IMR-90 (cell line): Measurements from ENCODE around the gene ADPRHL1. TPM values are rescaled to one million over a fixed set of nuclear protein-coding genes. Genes with fewer than 3 reads are reported as not detected.
A peak's percentile ranks its signal among the peaks of the same experiment; 100 is the strongest.

Experiments
- ATAC-seq: fragments of 200-7000 bp; cut with Tn5 transposase; 2 replicates; pipeline ENCODE4 v1.9.1; 2020; ENCODE audit warnings: low read depth, mild to moderate bottlenecking, moderate library complexity
- BruUV-seq: library from RNA; stranded (reverse); fragments of 400-500 nt; replicated peaks from 2 replicates; lab custom pipeline; 2021; lab: Mats Ljungman, UMichigan
- CTCF ChIA-PET: fragments of 300-600 bp; formaldehyde crosslinking; extraction: SDS; loops from one replicate; lab custom pipeline; 2021; ENCODE audit warnings: antibody characterized with exemption; lab: Yijun Ruan, JAX
- POLR2A ChIA-PET: fragments of 300-600 bp; sonication (Branson Sonifier 250); formaldehyde crosslinking; loops from one replicate; lab custom pipeline; 2022; ENCODE audit warnings: antibody characterized with exemption; ENCODE audit not compliant: unreplicated experiment; lab: Charles Lee
- DNase-seq: peaks from one replicate; pipeline ENCODE4 v3.0.0; 2013
- H2AFZ ChIP-seq: replicated peaks from 2 replicates; pipeline ENCODE3; 2013; ENCODE audit warnings: low read length, mild to moderate bottlenecking; ENCODE audit not compliant: poor library complexity
- H2AK5ac ChIP-seq: 2 replicates; pipeline ENCODE4 v1.6.1; 2013; ENCODE audit warnings: low read depth, low read length, inconsistent platforms
- H2AK9ac ChIP-seq: replicated peaks from 2 replicates; pipeline ENCODE3; 2013; ENCODE audit warnings: mild to moderate bottlenecking, low read depth, low read length, moderate library complexity; ENCODE audit not compliant: poor library complexity
- H2BK120ac ChIP-seq: 2 replicates; pipeline ENCODE4 v1.6.1; 2013; ENCODE audit warnings: low read depth, low read length, inconsistent platforms
- H2BK15ac ChIP-seq: 3 replicates; pipeline ENCODE4 v1.6.1; 2013; ENCODE audit warnings: low read depth, low read length, inconsistent platforms
- H2BK20ac ChIP-seq: 2 replicates; pipeline ENCODE4 v1.6.1; 2013; ENCODE audit warnings: low read depth, mild to moderate bottlenecking, inconsistent platforms, low read length, moderate library complexity
- H2BK5ac ChIP-seq: 2 replicates; pipeline ENCODE4 v1.6.1; 2013; ENCODE audit warnings: mild to moderate bottlenecking, low read depth, low read length, inconsistent platforms; ENCODE audit not compliant: poor library complexity, severe bottlenecking
- H3K14ac ChIP-seq: replicated peaks from 2 replicates; pipeline ENCODE4 v1.6.1; 2013; ENCODE audit warnings: low read depth, low read length, inconsistent platforms
- H3K18ac ChIP-seq: 2 replicates; pipeline ENCODE4 v1.6.1; 2013; ENCODE audit warnings: low read depth, low read length, control low read depth
- H3K23ac ChIP-seq: 2 replicates; pipeline ENCODE4 v1.6.1; 2013; ENCODE audit warnings: low read depth, low read length, inconsistent platforms
- H3K27ac ChIP-seq: 2 replicates; pipeline ENCODE4 v1.5.1; 2013; ENCODE audit warnings: mild to moderate bottlenecking, control low read depth, low read length; ENCODE audit not compliant: insufficient read depth
- H3K27me3 ChIP-seq: 2 replicates; pipeline ENCODE4 v1.6.1; 2013; ENCODE audit warnings: low read length; ENCODE audit not compliant: control insufficient read depth, insufficient read depth
- H3K36me3 ChIP-seq: 2 replicates; pipeline ENCODE4 v1.6.1; 2013; ENCODE audit warnings: low read length, mixed read lengths; ENCODE audit not compliant: control insufficient read depth, insufficient read depth
- H3K4ac ChIP-seq: 2 replicates; pipeline ENCODE4 v1.6.1; 2013; ENCODE audit warnings: low read depth, low read length, inconsistent platforms
- H3K4me1 ChIP-seq: 2 replicates; pipeline ENCODE4 v1.6.1; 2013; ENCODE audit warnings: low read length, mixed read lengths; ENCODE audit not compliant: control insufficient read depth, insufficient read depth
- H3K4me2 ChIP-seq: 2 replicates; pipeline ENCODE4 v1.6.1; 2013; ENCODE audit warnings: low read depth, mild to moderate bottlenecking, control low read depth, low read length, moderate library complexity
- H3K4me3 ChIP-seq: 2 replicates; pipeline ENCODE4 v1.5.1; 2013; ENCODE audit warnings: low read depth, mild to moderate bottlenecking, control low read depth, low read length, moderate library complexity; ENCODE audit not compliant: insufficient read depth
- H3K56ac ChIP-seq: 2 replicates; pipeline ENCODE4 v1.6.1; 2013; ENCODE audit warnings: low read length, inconsistent platforms; ENCODE audit not compliant: insufficient read depth; ENCODE audit errors: extremely low read depth
- H3K79me1 ChIP-seq, 2 experiments: 2 replicates each; pipeline ENCODE4 v1.6.1; 2013; ENCODE audit warnings: low read length in 2 of 2, inconsistent platforms in 1 of 2, low read depth in 1 of 2
- H3K9ac ChIP-seq: 2 replicates; pipeline ENCODE4 v1.6.1; 2013; ENCODE audit warnings: low read depth, low read length, control low read depth
- H3K9me1 ChIP-seq: 2 replicates; pipeline ENCODE4 v1.6.1; 2013; ENCODE audit warnings: low read length, inconsistent platforms; ENCODE audit not compliant: insufficient read depth
- H3K9me3 ChIP-seq: 2 replicates; pipeline ENCODE4 v1.6.1; 2013; ENCODE audit warnings: low read length; ENCODE audit not compliant: control insufficient read depth, insufficient read depth
- H4K20me1 ChIP-seq: 2 replicates; pipeline ENCODE4 v1.6.1; 2013; ENCODE audit warnings: low read length, inconsistent platforms; ENCODE audit not compliant: insufficient read depth
- H4K5ac ChIP-seq: 2 replicates; pipeline ENCODE4 v1.6.1; 2013; ENCODE audit warnings: mild to moderate bottlenecking, low read depth, low read length, control low read depth
- H4K8ac ChIP-seq, 2 experiments: 2 replicates each; pipeline ENCODE4 v1.6.1; 2013; ENCODE audit warnings: low read depth in 2 of 2, low read length in 2 of 2, control low read depth in 1 of 2, inconsistent platforms in 1 of 2
- H4K91ac ChIP-seq: 2 replicates; pipeline ENCODE4 v1.6.1; 2013; ENCODE audit warnings: low read depth, low read length, inconsistent platforms; ENCODE audit not compliant: insufficient read depth
- BHLHE40 ChIP-seq: fragments of 150-350 bp; IDR thresholded peaks from 2 replicates; pipeline ENCODE4 v1.6.1; 2016; ENCODE audit warnings: mild to moderate bottlenecking, low read depth, low read length
- CEBPB ChIP-seq: IDR thresholded peaks from 2 replicates; pipeline ENCODE4 v1.6.1; 2012; ENCODE audit warnings: low read depth, low read length, improper control_type of control experiment
- CHD1 ChIP-seq: IDR thresholded peaks from 2 replicates; pipeline ENCODE4 v1.6.1; 2012; ENCODE audit warnings: low read depth, low read length, improper control_type of control experiment
- CTCF ChIP-seq: conservative IDR thresholded peaks from 2 replicates; pipeline ENCODE4 v1.5.1; 2012; ENCODE audit warnings: mild to moderate bottlenecking, low read depth, low read length, improper control_type of control experiment
- ELK1 ChIP-seq: fragments of 150-350 bp; IDR thresholded peaks from 2 replicates; pipeline ENCODE4 v1.6.1; 2016; ENCODE audit warnings: low read depth, mild to moderate bottlenecking, low read length, moderate library complexity, borderline replicate concordance
- FOS ChIP-seq: fragments of 150-350 bp; IDR thresholded peaks from 2 replicates; pipeline ENCODE4 v1.6.1; 2016; ENCODE audit warnings: low read depth, low read length
- MAFK ChIP-seq: IDR thresholded peaks from 2 replicates; pipeline ENCODE4 v1.6.1; 2012; ENCODE audit warnings: low read depth, low read length, improper control_type of control experiment
- MAZ ChIP-seq: IDR thresholded peaks from 2 replicates; pipeline ENCODE4 v1.6.1; 2012; ENCODE audit warnings: low read depth, mild to moderate bottlenecking, low read length, improper control_type of control experiment, moderate library complexity, borderline replicate concordance
- NFE2L2 ChIP-seq: fragments of 150-350 bp; IDR thresholded peaks from 2 replicates; pipeline ENCODE4 v1.6.1; 2016; ENCODE audit warnings: low read depth, mild to moderate bottlenecking, low read length
- POLR2A ChIP-seq: IDR thresholded peaks from 2 replicates; pipeline ENCODE4 v1.6.1; 2012; ENCODE audit warnings: mild to moderate bottlenecking, low read depth, low read length
- SMC3 ChIP-seq: fragments of 150-350 bp; IDR thresholded peaks from 2 replicates; pipeline ENCODE4 v1.6.1; 2016; ENCODE audit warnings: low read depth, mild to moderate bottlenecking, antibody characterized with exemption, low read length, moderate library complexity
- WGBS, 2 experiments: methylation state at CpG; one replicate each; pipeline versions ENCODE4 v1.1.5 to v1.1.7; 2013; ENCODE audit warnings: missing lambda C conversion rate in 2 of 2; ENCODE audit not compliant: insufficient read length in 1 of 2; ENCODE audit errors: extremely low coverage in 2 of 2; 5-methylcytosine and 5-hydroxymethylcytosine counted together
- dilution Hi-C: fragments of 300-500 bp; cut with HindIII; formaldehyde crosslinking; loops from one replicate; pipeline ENCODE4 v1.14.3; 2018; ENCODE audit warnings: low sequenced_read_pairs; ENCODE audit not compliant: unreplicated experiment
- in situ Hi-C: fragments of 300-500 bp; cut with MboI; formaldehyde crosslinking; loops from 3 replicates; pipeline ENCODE4 v1.14.3; 2019; ENCODE audit warnings: low sequenced_read_pairs, inconsistent platforms, mixed read lengths
- intact Hi-C: fragments of 100-400 bp; cut with micrococcal nuclease; formaldehyde crosslinking; loops from 2 replicates; pipeline ENCODE4 v1.10.0; 2022
- polyA plus RNA-seq, 3 experiments: library from polyadenylated mRNA; depleted of rRNA; stranded (reverse); fragments of >200 nt; gene quantifications; 2 replicates each; pipeline ENCODE4 v1.2.3, GENCODE V29; 2012; ENCODE audit warnings: low replicate concordance in 1 of 3
- total RNA-seq: library from RNA; depleted of rRNA; stranded (reverse); fragments of >200 nt; gene quantifications from 2 replicates; pipeline ENCODE4 v1.2.3, GENCODE V29; 2012

ADPRHL1 gene
- total and polyA plus RNA-seq, 2 of the 4 experiments (the other 2 are of a cell fraction) = 0.36 to 0.67 TPM

- Histone ChIP-seq H3K79me1 (no peaks in the 10 kb centered on the region), H3K18ac (no peak overlapping the region), H3K14ac (0 out of 2 replicates have a peak overlapping the region, but pooled peaks have one; percentile 6), H3K27ac (no peak overlapping the region), H2BK15ac (no peak overlapping the region), H3K9ac (no peak overlapping the region), H3K23ac (no peak overlapping the region), H2BK20ac (peak overlapping the region; percentile 39; the same call in 1 of the 2 replicates), H3K36me3 (no peaks in the 10 kb centered on the region), H2AFZ (peak overlapping the region; percentile 61), H4K5ac (no peak overlapping the region), H3K9me3 (no peaks in the 10 kb centered on the region), H3K4me3 (no peak overlapping the region), H4K20me1 (no peaks in the 10 kb centered on the region), H2AK5ac (peak overlapping the region; percentile 70; the same call in 1 of the 2 replicates), H2BK120ac (no peak overlapping the region), H2BK5ac (no peak overlapping the region), H3K4me2 (no peak overlapping the region), H3K56ac (no peak overlapping the region), H2AK9ac (no peak overlapping the region), H3K9me1 (peaks cover 10% of the 10 kb centered on the region), H4K8ac (no peak overlapping the region), H3K4ac (peak overlapping the region; percentile 15; the same call in 1 of the 2 replicates), H4K91ac (peak overlapping the region; percentile 39; the same call in 1 of the 2 replicates), H3K4me1 (peaks cover 16% of the 10 kb centered on the region), H3K27me3 (no peaks in the 10 kb centered on the region)
- DNase-seq (no peak), ATAC-seq (no peak)
- 88% methylated on average over 15 of the region's 41 CpGs; no CpG with 5 or more reads in 1 of the 2 experiments for WGBS, 2 experiments
- no TSS peak for BruUV-seq
- ChIA-PET POLR2A (no interaction called here), CTCF (no interaction called here)
- intact Hi-C loops (no loop called here), in situ Hi-C loops (no loop called here), dilution Hi-C loops (no loop called here)
- TF ChIP-seq BHLHE40 (no peak), CHD1 (no peak), MAFK (no peak), SMC3 (no peak), POLR2A (no peak), ELK1 (no peak), CTCF (no peak), NFE2L2 (no peak), FOS (no peak), CEBPB (no peak), MAZ (no peak)
Observed at GRCh38 chr13:113407531-113408393, 45.5 kb downstream of the ADPRHL1 start.
